ENCODE measurements around the gene NSMCE1. TPM values are rescaled to one million over a fixed set of nuclear protein-coding genes. Genes with fewer than 3 reads are reported as not detected.

Gene NSMCE1
- total RNA-seq, 1 experiment from 2014 or later = 19.3 TPM

DNA sequence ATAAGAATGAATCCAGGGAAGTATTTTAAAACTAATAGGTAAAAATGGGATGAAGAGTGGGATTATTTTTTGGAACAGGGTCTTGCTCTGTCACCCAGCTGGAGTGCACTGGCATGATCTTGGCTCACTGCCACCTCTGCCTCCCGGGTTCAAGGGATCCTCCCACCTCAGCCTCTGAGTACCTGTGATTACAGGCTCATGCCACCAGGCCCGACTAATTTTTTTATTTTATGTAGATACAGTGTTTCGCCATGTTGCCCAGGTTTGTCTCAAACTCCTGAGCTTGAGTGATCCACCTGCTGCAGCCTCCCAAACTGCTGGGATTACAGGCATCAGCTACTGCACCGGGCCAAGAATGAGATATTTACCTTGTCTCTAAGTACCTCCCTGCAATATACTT is 22.1 kb downstream of the NSMCE1 start:
- H2AK5ac ChIP-seq (ENCODE audit: insufficient read length, low read length) = no peak overlapping the region
- no peak overlapping the region for H3K56ac ChIP-seq (ENCODE audit: insufficient read length, low read depth, low read length)
- no peak overlapping the region for H3K27ac ChIP-seq (ENCODE audit: insufficient read length, low read depth, low read length)
- H3K79me1 ChIP-seq (ENCODE audit: insufficient read depth, low read depth, low read length, poor library complexity, severe bottlenecking) = no peaks in the 10 kb centered on the region
- no peak overlapping the region for H2BK120ac ChIP-seq (ENCODE audit: low read depth, low read length, poor library complexity, severe bottlenecking)
- no peaks in the 10 kb centered on the region for H3K27me3 ChIP-seq (ENCODE audit: insufficient read depth, low read length)
- H3K9me3 Mint-ChIP-seq = no peaks in the 10 kb centered on the region
- TF ChIP-seq, protein P1, sequence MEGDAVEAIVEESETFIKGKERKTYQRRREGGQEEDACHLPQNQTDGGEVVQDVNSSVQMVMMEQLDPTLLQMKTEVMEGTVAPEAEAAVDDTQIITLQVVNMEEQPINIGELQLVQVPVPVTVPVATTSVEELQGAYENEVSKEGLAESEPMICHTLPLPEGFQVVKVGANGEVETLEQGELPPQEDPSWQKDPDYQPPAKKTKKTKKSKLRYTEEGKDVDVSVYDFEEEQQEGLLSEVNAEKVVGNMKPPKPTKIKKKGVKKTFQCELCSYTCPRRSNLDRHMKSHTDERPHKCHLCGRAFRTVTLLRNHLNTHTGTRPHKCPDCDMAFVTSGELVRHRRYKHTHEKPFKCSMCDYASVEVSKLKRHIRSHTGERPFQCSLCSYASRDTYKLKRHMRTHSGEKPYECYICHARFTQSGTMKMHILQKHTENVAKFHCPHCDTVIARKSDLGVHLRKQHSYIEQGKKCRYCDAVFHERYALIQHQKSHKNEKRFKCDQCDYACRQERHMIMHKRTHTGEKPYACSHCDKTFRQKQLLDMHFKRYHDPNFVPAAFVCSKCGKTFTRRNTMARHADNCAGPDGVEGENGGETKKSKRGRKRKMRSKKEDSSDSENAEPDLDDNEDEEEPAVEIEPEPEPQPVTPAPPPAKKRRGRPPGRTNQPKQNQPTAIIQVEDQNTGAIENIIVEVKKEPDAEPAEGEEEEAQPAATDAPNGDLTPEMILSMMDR (conservative IDR thresholded peaks at IDR 0.05) = no peak
- peaks cover 4% of the 10 kb centered on the region; the same call in 1 of the 2 replicates for H3K4me1 ChIP-seq (ENCODE audit: insufficient read depth, low read length)
- H2BK12ac ChIP-seq (ENCODE audit: insufficient read length, low read depth, low read length) = no peak overlapping the region
- no peak overlapping the region for H4K8ac ChIP-seq (replicated peaks; ENCODE audit: insufficient read length, low read depth, low read length)
- H3K23me2 ChIP-seq (ENCODE audit: insufficient read length, low read depth, low read length, poor library complexity, severe bottlenecking) = no peaks in the 10 kb centered on the region
- peaks cover 11 to 19% of the 10 kb centered on the region in 2 experiments for H3K4me1 Mint-ChIP-seq
- no peak overlapping the region for H4K5ac ChIP-seq (ENCODE audit: insufficient read length, low read depth, low read length)
- H3K9ac ChIP-seq (ENCODE audit: extremely low read depth, insufficient read length, low read length) = no peak overlapping the region
- peak; percentile 8 for DNase-seq
- H3K23ac ChIP-seq (ENCODE audit: insufficient read length, low read depth, low read length) = no peak overlapping the region
- no peak overlapping the region for H2AFZ ChIP-seq (ENCODE audit: low read length)
- no peak overlapping the region for H3K18ac ChIP-seq (ENCODE audit: insufficient read length, low read depth, low read length)
- H3K27me3 Mint-ChIP-seq (ENCODE audit: low read depth) = no peaks in the 10 kb centered on the region
- H3K36me3 Mint-ChIP-seq (ENCODE audit: insufficient read depth in 1 of 3, low read depth in 3 of 3) = no peaks in the 10 kb centered on the region
- WGBS (ENCODE audit: extremely low coverage, insufficient read length, low lambda C conversion rate) = no CpG with 5 or more reads among the region's 4 CpGs
- H3K4me3 Mint-ChIP-seq = no peak overlapping the region
- no peaks in the 10 kb centered on the region for H3K9me3 ChIP-seq (ENCODE audit: control insufficient read depth, low read depth, low read length)
- H2BK20ac ChIP-seq (ENCODE audit: low read depth, low read length, poor library complexity, severe bottlenecking) = no peak overlapping the region
- H2BK15ac ChIP-seq (ENCODE audit: low read depth, low read length) = no peak overlapping the region
- no peaks in the 10 kb centered on the region for H4K20me1 ChIP-seq (ENCODE audit: control insufficient read depth, insufficient read depth, insufficient read length)
- no peak overlapping the region for H3K4ac ChIP-seq (ENCODE audit: low read depth, low read length)
- H3K27ac Mint-ChIP-seq = no peak overlapping the region
- no peak overlapping the region for H3K14ac ChIP-seq (ENCODE audit: insufficient read depth, low read length)
- H4K91ac ChIP-seq (ENCODE audit: insufficient read length, low read depth, low read length) = no peak overlapping the region
- H3K79me2 ChIP-seq (ENCODE audit: insufficient read depth, low read length) = no peaks in the 10 kb centered on the region
- H3K4me2 ChIP-seq (ENCODE audit: insufficient read depth, insufficient read length, low read length) = no peak overlapping the region
- no peak overlapping the region for H2BK5ac ChIP-seq (ENCODE audit: insufficient read length, low read length)
- no peak overlapping the region for H3T11ph ChIP-seq (ENCODE audit: low read length)

Data from H9 (cell line).